ENCODE data around the gene ENO3.
A peak's percentile ranks its signal among the peaks of the same experiment; 100 is the strongest.

ENO3 gene

DNA sequence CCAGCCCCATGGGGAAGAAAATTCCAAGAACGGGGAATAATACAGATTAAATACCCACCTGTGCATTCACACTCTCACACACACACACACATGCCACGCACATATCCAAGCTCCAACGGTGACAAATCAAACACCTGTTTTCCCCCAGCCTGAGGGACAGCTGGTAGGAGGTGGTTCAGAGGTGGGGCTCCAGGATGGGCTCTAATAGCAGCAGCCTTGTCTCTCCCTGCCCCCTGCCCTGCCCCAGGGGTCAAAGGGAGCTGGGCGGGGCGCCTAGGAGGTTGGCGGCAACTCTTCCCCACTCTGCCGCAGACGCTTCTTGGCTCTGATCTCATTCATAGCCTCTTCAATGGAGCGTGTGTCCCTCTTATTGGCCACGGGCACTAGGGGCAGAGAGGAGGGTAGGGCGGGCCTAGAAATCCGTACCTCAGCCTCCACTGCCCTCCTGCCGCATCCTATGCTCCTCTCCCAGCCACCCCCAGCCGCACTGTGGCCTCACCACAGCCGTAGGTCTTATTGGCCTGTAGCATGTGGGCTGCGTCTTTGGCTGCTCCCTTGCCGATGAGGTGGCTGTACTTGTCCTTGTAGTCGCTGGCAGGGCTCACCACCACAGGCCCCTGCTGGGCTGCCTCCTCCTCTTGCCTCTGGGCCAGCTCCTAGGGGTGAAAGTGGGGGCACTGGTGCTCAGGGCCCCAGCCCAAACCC lies 8.5 kb downstream of the ENO3 start:
- no peaks in the 10 kb centered on the region for H4K20me1 ChIP-seq
- no peak overlapping the region for H3K9ac ChIP-seq
- 0 out of 2 replicates have a peak overlapping the region, but pooled peaks have one; percentile 9 for H3K27ac ChIP-seq
- H3K27me3 ChIP-seq = no peaks in the 10 kb centered on the region
- H3K4me2 ChIP-seq = no peak overlapping the region
- H3K36me3 ChIP-seq = peaks cover 47% of the 10 kb centered on the region
- no peak overlapping the region for H3K4me3 ChIP-seq
- H3K9me3 ChIP-seq = no peaks in the 10 kb centered on the region
- TF ChIP-seq Cebpa-rat (IDR thresholded peaks at IDR 0.05) = no peak
- peaks cover 47% of the 10 kb centered on the region for H3K4me1 ChIP-seq

DNA sequence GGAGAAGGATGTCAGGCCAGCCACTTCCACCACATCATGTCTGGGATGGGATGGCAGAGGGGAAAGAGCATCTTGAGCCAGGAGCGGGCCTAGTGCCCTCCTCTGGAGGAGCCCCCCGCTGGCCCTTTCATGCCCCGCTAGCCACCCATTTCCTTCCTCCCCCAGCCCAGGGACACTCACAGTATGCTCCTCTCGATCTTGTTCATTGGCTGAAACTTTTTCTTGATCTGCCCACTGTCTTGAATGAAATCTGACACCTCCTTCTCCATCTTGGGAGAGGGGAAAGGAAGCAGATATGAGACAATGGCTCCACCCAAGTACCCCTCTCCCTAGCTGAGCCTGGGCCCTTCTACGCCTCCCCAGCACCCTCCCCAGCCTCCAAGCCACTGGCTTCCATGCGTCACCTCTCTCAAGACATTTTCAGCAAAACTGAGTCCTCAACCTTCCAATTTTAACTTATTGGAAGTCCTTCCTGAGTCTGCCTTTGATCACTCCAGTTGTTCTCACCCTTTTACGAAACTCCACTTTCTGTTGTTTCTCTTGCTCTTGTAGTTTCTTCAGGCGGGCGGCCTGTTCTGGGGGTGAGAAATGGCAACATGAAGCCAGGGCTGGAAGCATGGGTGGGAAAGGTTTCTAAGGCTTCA lies 9.5 kb downstream of the ENO3 start:
- no peak for TF ChIP-seq Cebpa-rat (IDR thresholded peaks at IDR 0.05)

DNA sequence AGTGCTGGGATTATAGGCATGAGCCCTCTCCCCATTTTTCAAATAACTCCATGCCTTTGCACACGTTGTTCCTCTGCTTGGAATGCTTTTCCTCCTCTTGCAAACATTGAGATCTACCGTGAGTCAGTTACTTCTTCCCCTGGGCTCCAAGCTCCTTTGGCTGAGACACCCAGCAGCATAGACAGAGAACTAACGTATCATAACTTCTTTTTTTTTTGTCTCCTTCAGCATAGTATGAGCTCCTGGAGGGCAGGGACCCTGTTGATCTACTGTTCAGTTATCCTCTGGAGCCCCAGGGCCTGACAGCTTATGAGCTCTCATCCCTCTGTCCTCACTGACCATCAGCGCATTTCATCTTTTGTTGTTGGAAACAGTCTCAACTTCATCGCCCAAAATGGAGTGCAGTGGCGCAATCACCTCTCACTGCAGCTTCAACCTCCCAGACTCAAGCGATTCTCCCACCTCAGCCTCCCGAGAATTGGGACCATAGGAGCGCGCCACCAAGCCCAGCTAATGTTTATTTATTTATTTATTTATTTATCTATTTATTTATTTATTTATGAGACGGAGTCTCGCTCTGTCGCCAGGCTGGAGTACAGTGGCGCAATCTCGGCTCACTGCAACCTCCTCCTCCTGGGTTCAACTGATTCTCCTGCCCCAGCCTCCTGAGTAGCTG lies 14.5 kb downstream of the ENO3 start:
- H3K27ac ChIP-seq = no peak overlapping the region

More for the DNA sequence above, 9.5 kb downstream of the ENO3 start:
- Histone ChIP-seq H3K27me3 (no peaks in the 10 kb centered on the region), H3K9ac (no peak overlapping the region), H3K9me3 (no peaks in the 10 kb centered on the region), H3K36me3 (peaks cover 46% of the 10 kb centered on the region), H3K4me2 (peak overlapping the region; percentile 53), H3K4me1 (peaks cover 49% of the 10 kb centered on the region), H4K20me1 (no peaks in the 10 kb centered on the region), H3K27ac (peak overlapping the region; percentile 42), H3K4me3 (no peak overlapping the region)

DNA sequence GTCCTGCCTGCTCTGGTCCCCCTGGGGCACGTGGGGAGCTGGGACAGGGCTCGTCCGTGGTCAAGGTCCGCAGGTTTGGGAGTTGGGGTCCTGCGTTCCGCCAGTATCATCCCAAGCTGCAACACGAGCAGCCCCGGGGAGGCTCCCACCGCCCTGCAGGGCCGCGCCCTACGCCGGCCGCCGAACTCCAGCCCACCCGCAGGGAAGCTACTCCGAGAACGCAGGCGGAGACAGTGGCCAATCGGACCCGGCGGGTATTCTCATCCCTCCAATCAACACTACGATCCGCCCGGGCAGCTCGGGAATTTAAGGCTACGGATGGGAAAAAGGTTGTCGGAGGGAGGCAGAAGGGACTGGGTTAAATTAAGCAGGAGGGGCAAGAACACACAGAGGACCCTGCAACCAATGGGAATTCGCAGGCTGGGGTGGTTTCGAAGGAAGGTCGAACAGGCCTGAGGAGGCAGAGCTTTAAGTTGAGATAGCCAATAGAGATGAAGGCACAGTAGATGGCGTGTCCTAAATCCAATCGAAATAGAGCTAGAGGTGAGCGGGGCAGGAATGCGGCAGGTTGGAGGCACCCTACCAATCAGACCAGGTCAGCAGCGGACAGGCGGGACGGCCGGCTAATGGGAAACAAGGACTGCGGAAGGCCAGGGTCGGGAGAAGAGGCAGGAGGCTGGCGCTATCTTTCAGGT lies 16.1 kb downstream of the ENO3 start:
- Histone ChIP-seq H4K20me1 (no peaks in the 10 kb centered on the region), H3K9ac (peak overlapping the region; percentile 83), H3K4me3 (peak overlapping the region; percentile 75), H3K4me1 (peaks cover 32% of the 10 kb centered on the region), H3K27me3 (no peaks in the 10 kb centered on the region), H3K27ac (peak overlapping the region; percentile 84), H3K36me3 (peaks cover 48% of the 10 kb centered on the region), H3K4me2 (peak overlapping the region; percentile 94), H3K9me3 (no peaks in the 10 kb centered on the region)
- TF ChIP-seq Cebpa-rat (IDR thresholded peaks at IDR 0.05) = no peak

More for the DNA sequence above, 14.5 kb downstream of the ENO3 start:
- peaks cover 37% of the 10 kb centered on the region for H3K36me3 ChIP-seq
- peaks cover 39% of the 10 kb centered on the region for H3K4me1 ChIP-seq
- H3K9me3 ChIP-seq = no peaks in the 10 kb centered on the region
- no peak overlapping the region for H3K4me3 ChIP-seq
- H4K20me1 ChIP-seq = no peaks in the 10 kb centered on the region
- TF ChIP-seq Cebpa-rat (IDR thresholded peaks at IDR 0.05) = no peak
- peak overlapping the region; percentile 94 for H3K4me2 ChIP-seq
- H3K9ac ChIP-seq = no peak overlapping the region
- no peaks in the 10 kb centered on the region for H3K27me3 ChIP-seq

DNA sequence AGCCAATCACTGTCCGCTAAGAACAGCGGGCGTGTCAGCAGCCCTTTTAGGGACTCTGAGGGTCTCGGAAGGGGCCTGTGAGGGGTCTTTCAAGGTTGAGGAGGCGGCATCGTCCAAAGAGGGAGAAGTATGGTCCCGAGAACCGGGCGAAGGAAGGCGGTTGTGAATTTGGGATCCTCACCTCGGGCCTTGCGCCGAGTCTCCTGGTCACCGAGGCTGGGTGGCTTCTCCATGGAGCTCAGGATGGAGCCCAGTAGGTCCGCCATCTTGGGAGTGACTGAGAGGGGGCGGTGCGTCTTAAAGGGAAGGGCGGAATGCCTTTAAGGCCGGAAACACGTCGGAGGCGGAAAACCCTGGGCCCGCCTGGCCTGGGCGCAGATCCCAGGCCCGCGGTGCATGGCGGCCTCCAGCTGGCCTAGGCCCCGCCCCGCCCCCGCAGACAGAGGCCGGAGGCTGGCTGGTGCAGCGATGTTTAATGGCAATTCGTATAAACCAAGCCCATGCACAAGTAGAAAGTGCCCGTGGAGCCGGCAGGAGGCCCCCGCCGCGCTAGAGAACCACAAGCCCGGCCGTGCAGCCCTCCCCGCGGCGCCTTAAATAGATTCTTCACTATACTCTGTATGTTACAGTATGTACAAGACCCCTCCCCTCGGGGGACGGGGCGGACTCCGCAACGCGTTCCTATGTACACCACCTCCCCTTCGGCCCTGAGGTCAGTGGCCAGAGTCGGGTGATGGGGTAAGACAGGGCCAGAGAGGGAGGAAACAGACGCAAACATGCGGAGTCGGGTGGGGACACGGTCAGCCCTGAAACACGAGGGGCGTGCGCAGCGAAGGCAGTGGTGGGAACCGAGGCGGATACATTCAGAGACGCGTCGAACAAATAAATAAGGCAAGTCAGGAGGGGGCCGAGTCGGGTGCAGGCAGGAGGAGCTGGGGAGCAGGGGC lies 16.9 kb downstream of the ENO3 start, which contains the start of gene SPAG7:
TSS of gene SPAG7 (minus strand) at position 279 of the 947 bp plus-strand sequence. CDS start at position 266, 13 bp downstream.
- Histone ChIP-seq H3K4me2 (peak within 1 kb of the TSS; percentile 99), H3K9me3 (no peaks in the 10 kb centered on the region), H3K4me3 (peak within 1 kb of the TSS; percentile 75), H3K4me1 (peaks cover 32% of the 10 kb centered on the region), H3K27ac (peak within 1 kb of the TSS; percentile 84), H4K20me1 (no peaks in the 10 kb centered on the region), H3K27me3 (no peaks in the 10 kb centered on the region), H3K9ac (peak within 1 kb of the TSS; percentile 83), H3K36me3 (peaks cover 54% of the 10 kb centered on the region)
- TF ChIP-seq Cebpa-rat (IDR thresholded peaks at IDR 0.05) = no peak

DNA sequence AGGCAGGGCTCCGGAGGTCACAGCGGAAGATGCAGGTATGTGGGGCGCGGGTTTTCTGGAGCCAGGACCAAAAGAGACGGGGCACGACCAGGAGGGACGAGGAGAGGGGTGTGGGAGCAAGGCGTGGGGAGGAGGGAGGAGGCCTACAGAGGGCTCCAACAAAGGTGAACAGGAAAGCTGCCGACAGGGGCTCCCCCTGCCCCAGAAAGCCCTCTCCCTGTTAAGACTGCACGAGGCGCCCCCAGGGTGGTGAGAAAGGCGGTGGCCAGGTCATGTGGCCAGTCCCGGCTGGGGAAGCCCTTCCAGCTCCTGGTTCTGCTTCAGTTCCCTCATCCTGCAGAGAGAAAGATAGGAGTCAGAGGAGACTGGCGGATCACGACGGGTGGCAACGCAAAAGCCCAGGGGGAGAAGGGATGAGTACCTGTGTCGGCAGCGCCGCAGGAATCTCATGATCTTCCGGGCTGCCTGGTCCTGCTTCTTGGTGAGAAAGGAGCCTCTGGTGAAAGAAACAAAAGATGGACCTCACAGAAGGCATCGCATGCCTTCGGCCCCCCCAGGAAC lies 17.6 kb downstream of the ENO3 start:
- Histone ChIP-seq H3K27me3 (no peaks in the 10 kb centered on the region), H3K9me3 (no peaks in the 10 kb centered on the region), H3K4me3 (peak overlapping the region; percentile 75), H3K27ac (peak overlapping the region; percentile 81), H4K20me1 (no peaks in the 10 kb centered on the region), H3K4me1 (peaks cover 32% of the 10 kb centered on the region), H3K4me2 (peak overlapping the region; percentile 99), H3K36me3 (peaks cover 58% of the 10 kb centered on the region), H3K9ac (peak overlapping the region; percentile 83)
- TF ChIP-seq Cebpa-rat (IDR thresholded peaks at IDR 0.05) = no peak

DNA sequence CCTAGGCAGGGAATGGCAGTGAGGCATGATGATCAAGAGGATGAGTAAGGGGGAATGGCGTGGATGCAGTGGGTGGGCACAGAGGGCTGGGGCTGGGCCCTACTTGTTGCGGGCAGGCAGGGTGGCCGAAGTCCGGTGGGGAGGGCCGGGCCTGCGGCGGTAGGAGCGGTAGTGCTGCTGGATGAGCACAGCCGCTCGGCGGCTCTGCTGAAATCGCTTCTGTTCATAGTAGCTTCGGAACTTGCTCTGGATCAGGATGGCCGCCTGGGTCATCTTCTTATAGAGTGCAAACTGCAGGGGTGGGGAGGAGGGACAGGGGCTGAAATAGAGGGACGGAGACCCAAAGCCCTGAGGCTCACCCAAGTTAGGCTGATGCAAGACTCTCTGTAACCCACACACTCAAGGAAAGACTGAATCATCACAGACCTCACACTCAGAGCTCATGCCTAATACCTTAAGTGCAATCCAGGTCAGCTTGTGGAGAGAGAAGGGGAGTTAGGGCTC lies 18.2 kb downstream of the ENO3 start:
- Histone ChIP-seq H3K4me2 (peak overlapping the region; percentile 99), H4K20me1 (no peaks in the 10 kb centered on the region), H3K27ac (peak overlapping the region; percentile 81), H3K36me3 (peaks cover 64% of the 10 kb centered on the region), H3K9ac (peak overlapping the region; percentile 83), H3K4me1 (peaks cover 36% of the 10 kb centered on the region), H3K4me3 (peak overlapping the region; percentile 75), H3K9me3 (no peaks in the 10 kb centered on the region), H3K27me3 (no peaks in the 10 kb centered on the region)
- TF ChIP-seq Cebpa-rat (IDR thresholded peaks at IDR 0.05) = no peak

DNA sequence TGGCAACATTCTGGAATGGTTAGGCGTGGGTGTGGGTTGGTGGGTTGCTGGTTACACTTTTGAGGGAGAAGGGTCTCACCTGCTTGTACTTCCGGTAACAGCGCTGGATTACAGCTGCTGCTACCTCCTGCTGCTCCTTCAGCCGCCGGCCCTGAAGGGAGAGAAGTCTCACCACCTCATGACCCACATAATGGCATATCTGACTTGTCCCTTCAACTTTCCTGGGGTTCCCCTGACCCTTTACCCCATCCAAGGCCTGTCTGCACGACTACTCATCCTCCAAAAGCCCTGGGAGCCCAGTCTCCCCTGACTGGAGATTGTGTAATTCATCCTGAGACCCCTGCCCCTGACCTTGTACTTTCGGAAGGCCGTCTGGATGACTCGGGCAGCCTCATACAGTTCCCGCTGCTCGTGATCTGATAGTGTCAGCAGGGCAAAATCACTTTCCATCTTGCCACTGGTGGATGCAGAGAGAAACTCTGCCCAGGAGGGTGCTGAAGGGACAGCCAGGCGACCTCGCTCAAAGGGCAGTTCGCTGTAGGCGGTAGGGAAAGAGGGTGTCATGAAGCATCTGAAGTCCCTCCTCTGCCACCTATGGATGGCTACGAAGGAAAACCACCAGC lies 18.7 kb downstream of the ENO3 start:
- Histone ChIP-seq H3K27me3 (no peaks in the 10 kb centered on the region), H4K20me1 (no peaks in the 10 kb centered on the region), H3K36me3 (peaks cover 69% of the 10 kb centered on the region), H3K4me1 (peaks cover 42% of the 10 kb centered on the region), H3K27ac (peak overlapping the region; percentile 81), H3K9ac (peak overlapping the region; percentile 83), H3K4me3 (no peak overlapping the region), H3K4me2 (peak overlapping the region; percentile 99; the same call in 1 of the 2 replicates), H3K9me3 (no peaks in the 10 kb centered on the region)
- TF ChIP-seq Cebpa-rat (IDR thresholded peaks at IDR 0.05) = no peak

All from BLaER1 (cell line).